ENCODE data around the gene MCOLN2. TPM values are rescaled to one million over a fixed set of nuclear protein-coding genes. Genes with fewer than 3 reads are reported as not detected.
A peak's percentile ranks its signal among the peaks of the same experiment; 100 is the strongest.
"Not testable (repeated sequence)": the region's sequence is repeated elsewhere in the genome, so short reads cannot be mapped to it uniquely, and the experiment has no call there.

MCOLN2 gene
- total RNA-seq, 1 donor from 2014 or later = 1.6 TPM

- H3K27me3 ChIP-seq (ENCODE audit: insufficient read depth, low read length) = no peaks in the 10 kb centered on the region
- peaks cover 8% of the 10 kb centered on the region for H3K4me1 ChIP-seq (ENCODE audit: insufficient read depth, low read length)
- no peak overlapping the region for H3K27ac ChIP-seq (ENCODE audit: low read depth, low read length)
- no peak overlapping the region for H3K4me3 ChIP-seq (ENCODE audit: insufficient read depth, low read depth, low read length)
- Mint-ChIP-seq H3K4me3 (ENCODE audit: unreplicated experiment) (no peak overlapping the region), H3K36me3 (ENCODE audit: low read depth, unreplicated experiment) (no peaks in the 10 kb centered on the region), H3K9me3 (ENCODE audit: unreplicated experiment) (peaks cover 3% of the 10 kb centered on the region), H3K27ac (ENCODE audit: unreplicated experiment) (peak overlapping the region; percentile 63), H3K27me3 (ENCODE audit: low read depth, unreplicated experiment) (peaks cover 1% of the 10 kb centered on the region), H3K4me1 (ENCODE audit: low read depth, unreplicated experiment) (peaks cover 10% of the 10 kb centered on the region)
- no peak for FAIRE-seq
- H2AFZ ChIP-seq (ENCODE audit: low read depth, low read length) = peak overlapping the region; percentile 29
- no peaks in the 10 kb centered on the region for H3K36me3 ChIP-seq (ENCODE audit: insufficient read depth, low read length)
- no peak overlapping the region for H3K9ac ChIP-seq (ENCODE audit: low read length)
- no peaks in the 10 kb centered on the region for H3K79me2 ChIP-seq (ENCODE audit: insufficient read depth, low read length)
- no peaks in the 10 kb centered on the region for H4K20me1 ChIP-seq (ENCODE audit: insufficient read depth, low read length)
- H3K4me2 ChIP-seq (ENCODE audit: low read length) = peak overlapping the region; percentile 38
- H3K9me3 ChIP-seq (ENCODE audit: insufficient read depth, low read depth, low read length) = no peaks in the 10 kb centered on the region
- DNase-seq (ENCODE audit: low read depth) = peak; percentile 75
- TF ChIP-seq EZH2 (IDR thresholded peaks at IDR 0.05; ENCODE audit: insufficient read depth, low read length) = no peak
- no peak for TF ChIP-seq CTCF (IDR thresholded peaks at IDR 0.05; ENCODE audit: insufficient read depth, low read depth, low read length)
Measured at GRCh38 chr1:84907095-84907827, 89.7 kb downstream of the MCOLN2 start.

- H3K27ac Mint-ChIP-seq (ENCODE audit: unreplicated experiment); H3K36me3 ChIP-seq (ENCODE audit: insufficient read depth, low read length); H3K36me3 Mint-ChIP-seq (ENCODE audit: low read depth, unreplicated experiment); H3K4me3 Mint-ChIP-seq (ENCODE audit: unreplicated experiment); H3K27ac ChIP-seq (ENCODE audit: low read depth, low read length); H4K20me1 ChIP-seq (ENCODE audit: insufficient read depth, low read length); H3K9me3 Mint-ChIP-seq (ENCODE audit: unreplicated experiment); H3K9me3 ChIP-seq (ENCODE audit: insufficient read depth, low read depth, low read length); H3K4me1 Mint-ChIP-seq (ENCODE audit: low read depth, unreplicated experiment); H3K27me3 Mint-ChIP-seq (ENCODE audit: low read depth, unreplicated experiment); H3K4me1 ChIP-seq (ENCODE audit: insufficient read depth, low read length); H3K27me3 ChIP-seq (ENCODE audit: insufficient read depth, low read length); DNase-seq (ENCODE audit: low read depth); H3K4me3 ChIP-seq (ENCODE audit: insufficient read depth, low read depth, low read length); H3K79me2 ChIP-seq (ENCODE audit: insufficient read depth, low read length); H3K4me2 ChIP-seq (ENCODE audit: low read length); FAIRE-seq; H3K9ac ChIP-seq (ENCODE audit: low read length); H2AFZ ChIP-seq (ENCODE audit: low read depth, low read length): not testable (repeated sequence)
Measured at GRCh38 chr1:84902727-84903126, 94.2 kb downstream of the MCOLN2 start.

- Mint-ChIP-seq H3K36me3 (ENCODE audit: low read depth, unreplicated experiment) (no peaks in the 10 kb centered on the region), H3K4me1 (ENCODE audit: low read depth, unreplicated experiment) (no peaks in the 10 kb centered on the region), H3K9me3 (ENCODE audit: unreplicated experiment) (peaks cover 5% of the 10 kb centered on the region), H3K27ac (ENCODE audit: unreplicated experiment) (no peak overlapping the region), H3K27me3 (ENCODE audit: low read depth, unreplicated experiment) (peaks cover 15% of the 10 kb centered on the region), H3K4me3 (ENCODE audit: unreplicated experiment) (no peak overlapping the region)
- DNase-seq (ENCODE audit: low read depth) (no peak), FAIRE-seq (no peak)
- Histone ChIP-seq H2AFZ (ENCODE audit: low read depth, low read length) (no peak overlapping the region), H3K27ac (ENCODE audit: low read depth, low read length) (no peak overlapping the region), H3K4me2 (ENCODE audit: low read length) (no peak overlapping the region), H3K4me3 (ENCODE audit: insufficient read depth, low read depth, low read length) (no peak overlapping the region), H3K79me2 (ENCODE audit: insufficient read depth, low read length) (no peaks in the 10 kb centered on the region), H4K20me1 (ENCODE audit: insufficient read depth, low read length) (no peaks in the 10 kb centered on the region), H3K4me1 (ENCODE audit: insufficient read depth, low read length) (no peaks in the 10 kb centered on the region), H3K9ac (ENCODE audit: low read length) (no peak overlapping the region), H3K27me3 (ENCODE audit: insufficient read depth, low read length) (peaks cover 12% of the 10 kb centered on the region), H3K36me3 (ENCODE audit: insufficient read depth, low read length) (no peaks in the 10 kb centered on the region), H3K9me3 (ENCODE audit: insufficient read depth, low read depth, low read length) (no peaks in the 10 kb centered on the region)
- no peak for TF ChIP-seq EZH2 (IDR thresholded peaks at IDR 0.05; ENCODE audit: insufficient read depth, low read length)
- TF ChIP-seq CTCF (IDR thresholded peaks at IDR 0.05; ENCODE audit: insufficient read depth, low read depth, low read length) = no peak
Measured at GRCh38 chr1:84899969-84900368, 96.9 kb downstream of the MCOLN2 start.

Measured in astrocyte (in vitro differentiated cells and primary cell).